A204.1 (cell line): ENCODE measurements around the gene TMEM271.
"Not testable (repeated sequence)": the region's sequence is repeated elsewhere in the genome, so short reads cannot be mapped to it uniquely, and the experiment has no call there.

ENCODE experiments used
- FAIRE-seq: peaks from 2 replicates; lab custom pipeline; 2012; peaks lifted over from hg19 to GRCh38; lab: Jason Lieb, UNC

TMEM271 gene

DNA sequence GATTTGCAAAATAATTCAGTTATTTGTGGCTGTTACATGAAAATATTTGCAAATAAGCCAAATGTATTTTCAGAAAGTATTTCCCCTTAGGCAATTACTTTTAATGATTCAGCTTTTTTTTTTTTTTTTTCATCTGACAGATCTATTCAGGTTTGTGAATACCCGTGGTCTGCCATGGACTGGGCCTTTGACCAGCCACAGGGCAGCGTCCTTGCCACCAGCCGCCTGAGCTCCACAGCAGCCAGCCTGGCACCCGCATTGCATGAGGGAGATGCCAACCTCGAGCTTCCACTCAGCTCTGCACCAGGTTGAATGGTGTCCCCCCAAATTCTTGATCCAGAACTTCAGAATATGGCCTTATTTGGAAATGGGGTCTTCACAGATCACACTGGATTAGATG lies 14.7 kb downstream of the TMEM271 start:
- no peak for FAIRE-seq

DNA sequence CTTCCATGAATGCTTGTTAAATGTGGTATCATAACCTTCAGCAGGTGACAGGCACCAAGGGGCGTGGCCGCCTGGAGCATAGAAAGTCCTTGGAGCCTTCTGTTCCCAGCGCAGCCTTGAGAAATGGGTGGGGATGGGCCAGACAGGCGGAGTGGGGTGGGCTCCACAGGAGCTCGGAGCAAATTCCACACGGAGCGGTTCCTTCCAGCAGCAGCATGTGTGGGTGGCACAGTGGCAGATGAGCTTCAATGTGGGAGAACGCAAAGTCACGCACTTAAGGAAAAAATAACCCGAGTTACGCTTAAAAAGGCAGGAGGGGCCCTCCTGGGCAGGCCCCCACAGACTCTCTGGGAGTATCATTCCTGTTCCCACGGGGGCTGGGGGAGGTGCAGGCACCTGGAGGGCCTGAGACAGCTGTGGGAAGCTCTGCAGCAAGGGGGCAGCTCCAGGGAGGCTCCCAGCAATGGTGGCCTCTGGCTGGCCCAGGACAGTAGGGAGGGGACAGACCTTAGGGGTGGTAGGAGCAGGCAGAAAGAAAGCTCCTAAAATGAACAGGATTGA lies 15.3 kb downstream of the TMEM271 start:
- no peak for FAIRE-seq

DNA sequence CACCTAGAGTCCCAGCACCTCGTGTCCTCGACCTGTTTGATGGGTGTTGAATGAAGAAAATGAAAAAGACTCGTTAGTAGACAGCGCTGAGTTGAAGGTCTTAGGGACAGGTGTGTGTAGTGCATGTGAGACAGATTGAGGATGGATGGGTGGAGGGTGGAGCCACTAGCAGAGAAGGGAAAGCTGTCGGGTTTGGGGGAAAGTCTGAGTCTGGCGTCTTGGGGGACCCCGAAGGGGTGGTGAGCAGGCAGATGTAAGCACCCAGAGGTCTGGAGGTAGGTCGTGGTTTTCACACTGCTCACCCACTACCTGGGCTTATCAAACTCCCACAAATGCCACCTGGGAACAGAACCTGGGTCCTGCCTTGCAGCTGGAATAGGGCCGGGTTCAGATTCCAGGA lies 16.0 kb downstream of the TMEM271 start:
- FAIRE-seq = no peak

GRCh38 chr4:555566-556275 lies 20.4 kb downstream of the TMEM271 start:
- no peak for FAIRE-seq

GRCh38 chr4:554793-555320 lies 21.2 kb downstream of the TMEM271 start:
- not testable (repeated sequence) for FAIRE-seq

GRCh38 chr4:552019-552418 lies 24.1 kb downstream of the TMEM271 start:
- FAIRE-seq = no peak

DNA sequence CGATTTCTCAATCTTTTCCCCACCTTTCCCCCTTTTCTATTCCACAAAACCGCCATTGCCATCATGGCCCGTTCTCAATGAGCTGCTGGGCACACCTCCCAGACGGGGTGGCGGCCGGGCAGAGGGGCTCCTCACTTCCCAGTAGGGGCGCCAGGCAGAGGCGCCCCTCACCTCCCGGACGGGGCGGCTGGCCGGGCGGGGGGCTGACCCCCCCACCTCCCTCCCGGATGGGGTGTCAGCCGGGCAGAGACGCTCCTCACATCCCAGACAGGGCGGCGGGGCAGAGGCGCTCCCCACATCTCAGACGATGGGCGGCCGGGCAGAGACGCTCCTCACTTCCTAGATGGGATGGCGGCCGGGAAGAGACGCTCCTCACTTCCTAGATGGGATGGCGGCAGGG lies 25.8 kb downstream of the TMEM271 start:
- not testable (repeated sequence) for FAIRE-seq

DNA sequence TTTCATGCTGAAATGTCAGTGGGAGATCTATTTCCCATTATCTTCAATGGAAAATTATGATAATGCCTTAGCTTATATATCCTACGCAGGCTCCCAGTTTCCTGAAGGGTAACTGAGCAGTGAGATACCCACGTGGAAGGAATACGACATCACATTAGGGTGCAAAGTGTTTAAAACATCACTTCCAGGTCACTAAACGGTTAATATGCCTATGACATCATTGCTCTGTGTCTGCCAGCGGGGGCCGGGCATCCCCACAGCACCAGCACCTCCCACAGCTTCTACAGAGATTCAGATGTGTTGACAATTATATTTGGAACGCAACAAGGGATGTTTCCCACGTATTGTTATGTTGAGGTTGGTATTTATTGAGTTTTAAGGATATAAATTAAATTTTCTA lies 27.1 kb downstream of the TMEM271 start:
- FAIRE-seq = no peak

DNA sequence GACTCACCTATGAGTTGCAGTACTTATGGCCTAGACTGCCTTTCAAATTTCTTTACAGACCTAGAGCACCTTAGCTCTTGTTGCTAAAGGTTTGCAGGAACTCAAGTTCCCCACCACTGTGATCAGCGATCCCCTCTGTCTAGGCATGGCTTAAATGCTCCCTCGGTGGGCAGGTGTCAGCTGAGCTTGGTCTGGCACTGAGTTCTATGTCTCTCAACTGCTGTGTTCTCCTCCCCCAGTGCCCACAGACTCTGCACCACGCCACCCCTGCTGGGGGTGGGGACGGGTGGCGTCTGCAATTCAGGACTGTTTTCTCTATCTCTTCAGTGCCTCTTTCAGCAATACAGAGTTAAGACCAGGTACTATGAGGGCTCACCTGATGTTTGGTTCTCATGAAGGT lies 30.5 kb downstream of the TMEM271 start:
- no peak for FAIRE-seq

GRCh38 chr4:544386-545105 lies 31.5 kb downstream of the TMEM271 start:
- FAIRE-seq = no peak

GRCh38 chr4:541271-541670 lies 34.8 kb downstream of the TMEM271 start:
- FAIRE-seq = no peak

GRCh38 chr4:538542-539142 lies 37.5 kb downstream of the TMEM271 start:
- FAIRE-seq = no peak

DNA sequence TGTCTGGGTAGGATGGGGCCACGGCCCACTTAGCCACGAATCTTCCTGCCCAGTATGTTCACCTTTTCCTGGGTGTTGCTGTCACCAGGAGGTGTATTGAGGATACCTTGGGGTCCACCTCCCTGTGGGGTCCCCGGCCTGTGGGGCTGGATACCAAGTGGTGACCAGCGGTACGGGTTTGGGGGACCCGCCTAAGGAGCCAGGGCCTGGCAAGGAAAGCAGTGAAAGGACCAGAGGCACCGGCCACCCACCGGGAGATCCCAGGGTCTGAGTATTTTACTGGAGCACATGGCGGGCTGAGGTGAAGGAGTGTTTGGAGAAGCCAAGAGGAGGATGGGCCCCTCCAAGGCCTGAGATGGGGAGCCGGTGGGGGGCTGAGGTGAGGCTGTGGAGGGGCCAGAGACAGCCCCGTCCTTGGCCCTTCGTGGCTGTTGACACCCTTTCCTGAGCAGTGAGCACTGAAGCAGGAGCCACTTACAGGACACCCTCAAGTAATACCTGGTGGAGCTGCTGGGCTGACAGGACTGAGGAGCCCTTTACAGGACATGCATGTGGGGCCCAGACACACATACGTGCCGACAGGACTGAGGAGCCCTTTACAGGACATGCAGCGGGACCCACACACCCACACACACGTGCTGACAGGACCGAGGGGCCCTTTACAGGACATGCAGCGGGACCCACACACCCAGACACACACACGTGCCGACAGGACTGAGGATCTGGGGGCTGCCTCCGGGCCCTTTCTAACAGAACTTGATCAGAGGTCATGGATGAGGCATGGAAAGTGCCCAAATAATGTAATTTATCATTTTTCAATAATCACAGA lies 38.4 kb downstream of the TMEM271 start:
- no peak for FAIRE-seq

- FAIRE-seq = no peak
Observed at GRCh38 chr4:536351-536972, 39.6 kb downstream of the TMEM271 start.

- FAIRE-seq = no peak
Observed at GRCh38 chr4:535924-536281, 40.2 kb downstream of the TMEM271 start.

DNA sequence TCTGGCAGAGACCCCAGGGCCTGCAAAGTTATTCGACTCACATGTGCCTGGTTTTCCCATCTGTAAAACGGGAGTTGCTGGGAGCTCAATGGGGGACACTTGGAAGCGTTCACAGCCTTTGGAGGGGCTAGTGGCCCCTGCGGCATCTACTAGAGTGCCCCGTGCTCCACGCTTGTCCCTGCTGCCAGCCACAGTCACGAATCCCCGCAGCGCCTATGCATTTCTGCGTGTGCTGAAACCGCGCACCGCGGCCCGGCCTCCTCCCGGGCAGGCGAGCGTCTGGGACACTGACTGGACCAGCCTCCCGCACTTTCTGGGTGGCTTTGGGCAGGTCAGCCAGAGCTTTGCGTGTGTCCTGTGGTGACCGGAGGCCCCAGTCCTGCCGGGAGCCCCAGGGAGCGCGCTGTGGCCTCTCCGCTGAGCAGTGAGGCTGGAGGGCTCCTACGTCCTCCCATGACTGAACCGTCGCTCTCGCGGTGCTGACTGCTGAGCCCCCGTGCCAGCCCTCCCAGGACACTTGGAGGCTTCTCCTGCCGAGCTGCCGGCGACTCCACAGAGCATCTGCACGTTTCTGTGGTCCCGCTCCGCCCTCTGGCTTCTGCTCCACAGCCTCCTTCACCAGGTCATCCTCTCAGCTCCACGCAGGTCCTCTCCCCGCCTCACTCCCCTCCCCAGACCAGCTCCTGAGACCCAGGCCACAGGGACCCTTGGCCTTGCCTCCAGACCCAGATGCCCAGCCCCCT lies 40.7 kb downstream of the TMEM271 start:
- FAIRE-seq = no peak

DNA sequence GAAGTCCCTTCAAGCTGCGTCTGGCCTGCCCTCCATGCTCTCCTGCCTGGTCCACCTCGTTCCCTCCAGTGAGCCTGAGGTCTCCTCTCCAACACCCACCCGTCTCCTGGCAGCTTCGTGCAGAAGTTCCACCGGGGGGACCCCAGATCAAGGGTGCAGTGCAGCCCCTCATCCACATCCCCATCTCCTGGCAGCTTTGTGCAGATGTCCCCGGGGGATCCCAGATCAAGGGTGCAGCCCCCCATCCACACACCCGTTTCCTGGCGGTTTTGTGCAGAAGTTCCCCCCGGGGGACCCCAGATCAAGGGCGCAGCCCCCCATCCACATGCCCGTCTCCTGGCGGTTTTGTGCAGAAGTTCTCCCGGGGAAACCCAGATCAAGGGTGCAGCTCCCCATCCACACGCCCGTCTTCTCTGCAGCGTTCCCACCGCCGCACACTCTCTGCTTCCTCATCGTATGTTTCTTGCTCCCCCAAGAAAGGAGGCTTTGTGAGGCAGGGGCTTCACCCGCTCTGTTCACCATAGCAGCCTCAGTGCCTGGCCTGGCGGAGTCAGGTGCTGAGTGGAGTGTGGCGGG lies 41.4 kb downstream of the TMEM271 start:
- no peak for FAIRE-seq

DNA sequence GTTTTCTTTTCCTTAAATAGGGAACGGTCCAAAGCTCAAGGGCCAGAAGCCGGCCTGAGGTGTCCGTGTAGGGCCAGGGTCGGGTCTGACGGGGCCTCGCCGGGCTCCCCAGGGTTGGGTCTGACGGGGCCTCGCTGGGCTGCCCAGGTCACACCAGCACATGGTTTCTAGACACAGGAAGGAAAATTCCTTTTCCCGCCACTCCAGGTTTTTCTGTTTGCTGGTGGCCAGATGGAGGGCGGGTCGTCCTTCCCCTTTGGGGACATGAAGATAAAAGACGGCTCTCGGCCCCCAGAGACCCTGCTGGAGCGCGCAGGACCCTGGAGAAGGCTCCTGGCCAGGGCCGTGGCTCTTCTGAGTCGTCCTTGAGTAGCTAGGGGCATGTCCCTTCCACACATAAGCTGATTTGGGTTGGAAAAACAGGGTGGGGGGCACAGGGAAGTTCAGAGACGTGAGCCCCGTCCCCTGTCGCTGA lies 42.0 kb downstream of the TMEM271 start:
- no peak for FAIRE-seq

DNA sequence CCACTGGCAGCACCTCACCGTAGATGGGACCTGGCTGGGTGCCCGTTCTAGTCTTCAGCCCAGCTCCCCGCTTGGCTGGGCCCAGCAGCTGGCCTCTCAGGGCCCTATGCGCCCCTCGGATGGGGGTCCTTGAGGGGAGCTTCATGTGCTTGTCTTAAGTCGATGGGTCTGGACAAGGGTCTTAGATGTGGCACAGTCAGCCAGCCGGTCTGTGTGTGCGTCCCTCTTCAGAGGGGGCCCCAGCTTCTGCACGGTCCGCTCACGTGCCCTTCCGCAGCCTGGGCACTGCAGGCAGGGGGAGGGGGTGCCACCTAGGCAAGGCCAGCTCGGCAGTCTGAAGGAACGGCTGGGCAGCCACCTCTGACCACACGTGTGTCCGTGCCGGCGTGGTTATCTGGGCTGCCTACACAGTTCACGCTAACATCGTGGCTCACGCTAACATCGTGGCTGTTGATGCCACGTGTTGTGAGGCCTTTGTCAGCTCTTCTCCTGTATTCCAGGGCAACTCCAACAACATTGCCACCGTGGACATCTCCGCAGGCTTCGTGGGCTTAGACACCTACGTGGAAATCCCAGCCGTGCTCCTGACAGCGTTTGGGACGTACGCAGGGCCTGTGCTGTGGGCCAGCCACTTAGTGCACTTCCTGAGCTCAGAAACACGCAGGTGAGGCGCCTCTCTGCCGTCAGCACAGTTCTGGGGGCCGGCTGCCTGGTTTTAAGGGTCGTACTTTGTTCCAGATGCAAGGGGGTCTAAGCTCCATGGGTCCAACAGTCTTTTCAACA lies 42.6 kb downstream of the TMEM271 start:
- no peak for FAIRE-seq
